ENCODE data around the gene SLIT3.

The SLIT3 gene

GRCh38 chr5:168681556-168682183 is 619.3 kb downstream of the SLIT3 start:
- DNase-seq: no peak

- no peak for DNase-seq
Measured at GRCh38 chr5:168680395-168680794, 620.5 kb downstream of the SLIT3 start.

DNA sequence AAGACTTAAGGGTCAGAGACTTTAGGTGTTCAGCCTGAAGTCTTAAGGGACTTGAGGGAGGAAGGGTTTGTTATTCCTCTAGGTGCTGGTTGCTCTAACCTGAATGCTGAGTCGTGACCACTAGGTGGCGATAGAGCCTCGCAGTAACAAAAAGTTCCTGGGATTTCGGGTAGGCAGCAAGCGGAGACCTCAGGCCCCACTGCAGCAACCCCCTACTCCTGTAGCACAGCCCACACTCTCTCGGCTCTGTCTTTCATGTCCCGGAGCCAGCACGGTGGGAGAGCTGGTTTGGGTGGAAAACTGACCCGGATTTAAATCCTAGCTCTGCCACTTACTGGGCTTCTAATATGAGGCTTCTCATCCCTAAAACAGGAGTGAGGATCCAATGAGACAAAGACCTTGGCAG is 621.4 kb downstream of the SLIT3 start:
- DNase-seq: peak; percentile 64

DNA sequence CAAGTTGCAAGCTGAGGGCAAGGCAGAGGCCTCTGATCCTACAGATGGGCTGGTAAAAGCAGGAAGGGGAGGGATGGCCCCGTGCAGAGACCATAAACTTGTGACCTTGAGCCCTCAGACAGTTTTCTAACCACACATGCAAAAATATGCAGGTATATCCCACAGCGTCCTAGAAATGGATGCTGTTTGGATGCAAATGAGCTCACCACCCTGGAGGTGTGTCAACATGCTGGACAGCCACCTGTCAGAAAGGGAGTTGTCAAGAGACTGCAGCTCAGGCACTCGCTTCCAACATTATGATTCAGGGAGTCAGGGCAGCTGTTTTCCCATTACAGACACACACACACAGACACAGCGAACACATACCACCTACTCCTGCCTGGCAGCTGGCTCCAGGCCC is 624.4 kb downstream of the SLIT3 start:
- DNase-seq: no peak

DNA sequence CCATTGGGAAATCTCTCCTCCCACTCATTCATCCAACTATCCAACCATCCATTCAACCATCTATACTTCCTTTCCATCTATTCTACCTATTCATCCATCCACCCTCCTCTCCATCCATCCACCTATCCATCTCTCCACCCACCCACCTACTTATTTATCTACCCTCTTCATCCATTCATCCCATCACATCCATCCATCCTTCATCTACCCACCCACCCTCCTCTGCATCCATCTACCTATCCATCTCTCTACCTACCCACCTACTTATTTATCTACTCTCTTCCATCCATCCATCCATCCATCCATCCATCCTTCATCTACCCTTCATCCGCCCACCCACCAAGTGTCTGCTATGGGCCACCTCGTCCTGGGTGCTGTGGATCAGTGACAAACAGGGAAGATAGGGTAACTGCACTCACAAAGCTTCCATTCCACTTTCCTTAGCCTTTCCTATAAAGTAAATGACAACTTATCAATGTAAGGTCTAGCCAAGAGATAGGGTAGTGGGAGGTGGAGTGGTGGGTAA is 625.0 kb downstream of the SLIT3 start:
- no peak for DNase-seq

DNA sequence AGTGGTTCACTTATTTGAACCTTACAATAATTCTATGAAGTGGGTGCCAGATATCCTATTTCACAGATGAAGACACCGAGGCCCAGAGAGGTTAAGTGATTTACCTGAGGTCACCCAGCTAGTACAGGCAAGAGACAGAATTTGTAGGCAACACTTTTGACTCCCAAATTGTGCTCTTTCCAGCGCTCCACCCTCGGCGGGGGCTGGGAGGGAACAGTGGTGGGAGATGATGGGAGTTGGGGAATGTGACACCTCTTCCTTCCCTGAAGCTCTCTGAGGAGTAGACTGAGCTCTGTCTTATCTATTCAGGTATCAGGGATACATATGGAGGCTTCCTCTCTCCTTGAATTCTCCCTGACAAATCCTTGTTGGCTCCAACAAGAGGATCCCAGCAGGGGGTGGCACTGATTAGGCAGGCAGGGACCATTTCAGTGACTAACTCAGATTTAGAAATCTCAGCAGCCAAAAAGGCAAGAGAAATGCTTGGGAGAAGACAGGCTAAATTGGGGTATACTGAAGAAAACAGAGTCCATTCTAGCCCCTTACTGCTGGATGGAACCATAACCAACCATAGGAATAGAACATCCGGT is 626.0 kb downstream of the SLIT3 start:
- DNase-seq: no peak

DNA sequence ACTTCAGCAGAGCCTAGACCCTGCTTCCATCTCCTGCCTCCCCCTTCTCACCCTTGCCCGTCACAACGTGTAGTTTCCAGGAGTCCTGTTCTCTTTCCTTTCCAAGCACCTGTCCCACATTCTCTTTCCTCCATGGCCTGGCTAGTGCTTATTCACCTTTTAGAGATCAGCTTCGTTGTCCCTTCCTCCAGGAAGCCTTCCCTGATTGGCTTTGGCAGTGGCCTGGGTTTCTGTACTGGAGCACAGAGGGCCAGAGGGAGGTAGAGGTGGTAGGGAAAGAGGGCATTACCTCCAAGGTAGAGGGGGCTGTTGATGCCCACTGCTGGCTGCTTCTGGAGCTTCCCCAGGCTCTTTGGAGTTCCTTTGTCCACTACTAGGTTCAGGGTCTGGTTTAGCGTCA is 628.1 kb downstream of the SLIT3 start:
- DNase-seq: no peak

DNA sequence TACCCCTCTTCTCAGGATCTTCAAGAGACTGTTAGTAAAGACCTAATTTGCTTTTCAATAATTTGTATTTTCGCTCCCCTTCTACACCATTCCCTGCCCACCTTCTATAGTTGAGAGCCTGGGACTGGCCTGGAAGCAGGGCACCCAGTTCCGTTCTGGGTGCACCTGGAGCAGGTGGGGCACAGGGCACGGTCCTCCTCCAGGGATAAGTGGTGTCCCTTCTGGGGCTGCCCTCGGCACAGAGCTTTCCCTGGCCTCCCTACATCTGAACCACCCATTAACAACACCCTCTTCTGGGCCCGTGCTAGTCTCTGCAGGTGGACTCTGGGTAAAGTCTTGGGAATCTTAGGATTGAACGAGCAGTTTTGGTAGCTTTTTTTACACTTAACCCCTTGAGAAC is 628.9 kb downstream of the SLIT3 start:
- DNase-seq: no peak

DNA sequence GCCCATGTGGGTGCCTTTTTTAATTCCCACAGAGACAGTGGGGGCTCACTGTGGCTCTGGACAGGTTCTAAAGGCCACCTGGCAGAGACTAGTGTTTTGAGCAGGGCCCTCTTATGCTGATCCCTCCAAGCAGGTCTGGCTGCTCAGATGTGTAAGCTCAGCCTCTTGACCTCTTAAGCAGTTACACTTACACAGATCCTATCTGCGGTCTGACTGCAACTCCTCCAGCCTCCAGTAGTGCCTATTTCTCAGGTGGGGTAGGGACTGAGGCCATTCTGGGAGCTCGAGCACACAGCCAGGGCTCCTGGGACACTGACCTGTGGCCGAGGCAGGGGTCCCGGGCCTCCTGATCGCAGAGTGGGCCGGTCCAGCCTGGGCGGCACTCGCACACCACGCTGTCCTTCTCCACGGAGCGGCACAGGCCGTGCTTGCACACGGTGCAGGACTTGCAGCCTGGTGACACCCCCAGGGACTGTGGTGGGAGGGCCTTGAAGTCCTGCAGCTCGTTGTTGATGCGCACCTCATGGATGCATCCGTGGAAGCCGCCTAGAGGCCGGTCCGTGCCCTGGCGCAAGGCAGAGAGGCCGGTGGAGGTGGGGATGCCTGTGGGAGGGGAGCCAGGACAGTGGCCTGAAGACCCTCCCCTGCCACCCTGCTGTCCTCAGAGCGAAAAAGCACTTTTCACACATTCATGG is 629.9 kb downstream of the SLIT3 start:
- no peak for DNase-seq

DNA sequence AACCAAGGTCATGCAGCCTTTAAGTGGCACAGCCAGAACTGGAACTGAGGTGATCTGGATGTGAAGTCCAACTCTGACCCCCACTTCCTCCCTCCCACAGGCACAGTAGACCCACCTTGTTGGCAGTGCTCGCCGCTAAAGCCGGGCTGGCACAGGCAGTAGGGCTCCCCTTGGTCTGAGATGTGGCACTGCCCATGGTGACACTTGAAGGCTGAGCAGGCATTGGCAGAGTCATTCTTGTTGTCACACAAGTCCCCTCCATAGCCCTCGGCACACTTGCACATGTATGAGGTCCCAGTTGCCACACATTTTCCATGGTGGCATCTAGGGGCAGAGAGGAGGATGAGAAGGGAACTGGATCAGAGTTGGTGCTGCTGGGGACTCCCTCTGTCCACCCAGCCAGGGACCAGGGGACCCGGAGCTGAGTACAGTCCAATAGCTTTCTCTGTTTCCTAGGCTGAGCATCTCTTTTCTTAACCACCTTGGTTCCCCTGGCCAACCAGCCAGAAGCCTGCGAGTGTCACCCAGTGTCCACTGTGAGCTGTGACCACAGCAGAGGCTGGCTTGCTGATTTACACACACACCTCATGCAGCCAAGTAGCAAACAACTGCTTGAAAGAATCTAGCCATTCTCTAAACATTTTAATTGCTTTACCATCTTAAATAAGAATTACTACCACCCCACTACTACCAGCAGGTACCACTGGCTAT is 631.1 kb downstream of the SLIT3 start:
- DNase-seq: no peak

DNA sequence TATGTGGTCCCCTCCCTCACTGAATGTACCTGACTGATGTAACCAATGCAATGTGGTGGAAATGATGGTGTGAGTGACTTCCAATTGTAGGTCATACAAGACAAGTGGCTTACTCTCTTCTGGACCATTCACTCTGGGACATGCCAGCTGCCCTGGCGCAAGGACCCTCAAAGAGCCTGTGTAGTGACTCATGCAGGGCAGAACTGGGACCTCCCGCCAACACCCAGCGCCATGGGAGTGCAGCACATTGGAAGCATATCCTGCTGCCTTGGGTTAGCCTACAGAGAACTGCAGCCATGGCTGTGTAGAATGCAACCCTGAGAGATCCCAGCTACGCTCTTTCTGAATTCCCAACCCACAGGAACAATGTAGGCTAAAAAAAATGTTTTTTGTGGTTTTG is 631.8 kb downstream of the SLIT3 start:
- no peak for DNase-seq

- DNase-seq: no peak
Measured at GRCh38 chr5:168668078-168668477, 632.9 kb downstream of the SLIT3 start.

DNA sequence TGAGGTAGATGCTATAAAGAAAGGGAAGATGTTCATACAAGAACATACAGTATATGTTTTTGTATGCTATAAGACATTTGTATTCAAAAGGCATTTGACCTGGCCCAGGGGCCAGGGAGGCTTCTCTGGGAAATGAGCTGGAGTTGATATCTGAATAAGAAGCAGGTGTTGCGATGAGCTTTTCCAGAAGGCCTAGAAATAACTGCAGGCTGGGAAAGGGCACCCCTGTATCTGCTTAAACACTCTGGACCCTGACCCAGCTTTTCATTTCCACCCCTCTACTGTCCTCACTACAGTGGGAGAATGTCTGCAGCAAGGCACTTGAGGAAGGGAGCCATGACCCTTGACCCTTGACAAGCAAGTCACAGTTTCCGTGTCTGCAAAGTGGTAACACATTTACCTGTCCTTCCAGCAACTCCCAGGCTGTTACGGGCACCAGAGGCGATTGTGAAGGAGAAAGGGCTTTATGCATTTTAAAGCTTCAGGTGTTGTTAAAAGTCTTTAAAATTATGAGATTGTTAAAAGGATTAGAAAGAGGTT is 633.6 kb downstream of the SLIT3 start:
- DNase-seq: no peak

DNA sequence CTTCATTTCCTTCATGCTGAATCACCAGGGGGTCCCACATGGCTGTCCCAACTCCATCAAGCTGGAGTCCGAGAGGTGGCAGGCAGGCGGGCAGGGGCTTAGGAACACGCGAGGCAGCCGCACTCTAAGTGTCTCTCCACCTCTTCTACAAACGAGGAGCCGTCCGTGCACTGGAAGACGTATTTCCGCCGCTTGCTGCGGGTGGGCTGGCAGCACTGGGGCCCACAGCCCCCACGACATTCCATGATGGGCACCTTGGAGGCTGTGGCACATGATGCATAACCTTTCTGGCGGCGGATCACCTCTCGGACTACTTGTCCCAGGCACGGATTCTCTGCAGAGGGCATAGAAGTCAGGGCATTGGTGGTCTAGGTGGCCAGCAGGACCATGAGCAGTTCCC is 634.6 kb downstream of the SLIT3 start:
- DNase-seq: no peak

- DNase-seq: peak; percentile 32
Measured at GRCh38 chr5:168663276-168664004, 637.5 kb downstream of the SLIT3 start.

- no peak for DNase-seq
Measured at GRCh38 chr5:168661593-168662485, 639.1 kb downstream of the SLIT3 start.

- DNase-seq: no peak
Measured at GRCh38 chr5:168660691-168661090, 640.2 kb downstream of the SLIT3 start.

GRCh38 chr5:168659286-168659847 is 641.6 kb downstream of the SLIT3 start:
- no peak for DNase-seq

DNA sequence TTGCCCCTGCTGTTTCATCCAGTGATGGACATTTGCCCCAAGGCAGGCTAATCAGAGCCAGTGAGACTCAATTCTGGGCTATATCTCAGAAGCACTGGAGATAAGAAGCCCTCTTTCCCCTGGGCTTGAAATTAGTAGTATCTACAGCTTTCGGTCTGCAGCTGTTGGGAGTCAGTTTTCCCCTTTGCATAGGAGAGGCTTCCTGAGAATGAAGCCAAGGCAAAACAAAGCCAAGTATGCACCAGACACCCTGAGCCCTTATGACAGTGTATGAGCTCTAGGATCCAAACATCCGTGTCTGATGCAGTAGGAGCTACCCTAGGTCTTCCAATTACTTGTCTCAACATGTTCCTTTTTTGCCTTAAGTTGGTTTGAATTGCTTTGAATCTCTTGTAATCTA is 642.5 kb downstream of the SLIT3 start:
- DNase-seq: no peak

- no peak for DNase-seq
Measured at GRCh38 chr5:168656633-168657032, 644.3 kb downstream of the SLIT3 start.

DNA sequence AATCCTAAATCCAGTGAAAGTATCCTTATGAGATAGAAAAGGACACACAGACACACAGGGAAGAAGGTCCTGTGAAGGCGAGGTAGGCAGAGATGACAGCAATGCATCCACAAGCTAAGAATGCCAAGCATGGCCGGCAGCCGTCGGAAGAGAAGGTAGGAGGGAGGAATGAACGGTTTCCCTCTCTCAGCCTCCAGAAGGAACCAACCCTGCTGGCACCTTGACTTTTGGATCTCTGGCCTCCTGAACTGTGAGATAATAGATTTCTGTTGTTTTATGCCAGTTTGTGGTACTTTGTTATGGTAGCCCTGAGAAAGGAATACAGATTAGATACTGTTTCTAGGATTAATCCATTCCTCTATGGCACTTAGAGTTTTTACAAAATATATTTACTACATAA is 645.6 kb downstream of the SLIT3 start:
- DNase-seq: no peak

All from RPMI8226 (cell line).